Measurements from ENCODE around the gene KLHL17. TPM values are rescaled to one million over a fixed set of nuclear protein-coding genes. Genes with fewer than 3 reads are reported as not detected.

KLHL17 gene
- total RNA-seq, 3 donors from 2014 or later (not counting 1 experiment from before 2014, with no cell fraction given) = 17.8 to 33.5 (median 22.4) TPM

- intact Hi-C loops (cut with micrococcal nuclease) = no loop called here
- Mint-ChIP-seq H3K9me3 (no peaks in the 10 kb centered on the region), H3K4me3 (no peak overlapping the region), H3K36me3 (no peaks in the 10 kb centered on the region), H3K27ac (no peak overlapping the region), H3K27me3 (ENCODE audit: low read depth in 2 of 2) (peaks cover 8 to 26% of the 10 kb centered on the region in 2 donors), H3K4me1 (peaks cover 0 to 10% of the 10 kb centered on the region in 2 donors)
- ATAC-seq (no peak), DNase-seq (no peak)
- Histone ChIP-seq H3K36me3 (ENCODE audit: control insufficient read depth, insufficient read depth, low read length) (no peaks in the 10 kb centered on the region), H3K27me3 (ENCODE audit: control insufficient read depth, insufficient read depth, low read length) (peaks cover 31% of the 10 kb centered on the region), H3K4me1 (ENCODE audit: control insufficient read depth, insufficient read depth, low read length) (peaks cover 21% of the 10 kb centered on the region), H3K9me3 (ENCODE audit: control insufficient read depth, insufficient read depth, low read length) (no peaks in the 10 kb centered on the region), H3K27ac (ENCODE audit: low read length) (no peak overlapping the region), H3K4me3 (ENCODE audit: low read length) (no peak overlapping the region)
- WGBS (ENCODE audit: insufficient coverage) = 85% methylated on average over 29 of the region's 29 CpGs
- TF ChIP-seq CTCF (IDR thresholded peaks at IDR 0.05) = no peak
Observed at GRCh38 chr1:919271-919872, 41.0 kb upstream of the KLHL17 start.

DNA sequence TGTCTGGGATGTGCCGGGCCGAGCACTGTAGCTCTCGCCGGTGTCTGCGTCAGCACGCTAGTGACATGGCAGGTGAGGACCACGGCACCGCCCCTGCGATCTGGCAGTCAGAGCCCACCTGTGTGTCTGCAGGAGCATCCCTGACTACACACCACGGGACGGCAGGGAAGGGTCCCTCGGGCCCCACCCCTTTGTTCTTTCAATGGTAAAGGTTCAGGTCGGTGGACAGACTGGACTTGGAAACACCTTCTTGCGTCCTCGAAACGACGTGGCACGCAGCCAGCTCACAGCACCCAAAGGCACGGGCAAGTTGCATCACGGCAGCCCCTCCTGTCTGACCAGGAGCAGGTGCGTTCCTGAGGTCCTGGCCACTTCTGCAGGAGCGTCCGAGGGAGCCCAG is 40.4 kb upstream of the KLHL17 start:
- no peaks in the 10 kb centered on the region for H3K36me3 ChIP-seq (ENCODE audit: control insufficient read depth, insufficient read depth, low read length)
- intact Hi-C loops (cut with micrococcal nuclease) = no loop called here
- TF ChIP-seq CTCF (IDR thresholded peaks at IDR 0.05) = no peak
- Mint-ChIP-seq H3K36me3 (no peaks in the 10 kb centered on the region), H3K9me3 (no peaks in the 10 kb centered on the region), H3K27ac (no peak overlapping the region), H3K4me1 (peaks cover 0 to 10% of the 10 kb centered on the region in 2 donors), H3K4me3 (no peak overlapping the region), H3K27me3 (ENCODE audit: low read depth in 2 of 2) (peaks cover 8 to 25% of the 10 kb centered on the region in 2 donors)
- no peak overlapping the region for H3K27ac ChIP-seq (ENCODE audit: low read length)
- DNase-seq (no peak), ATAC-seq (no peak)
- H3K27me3 ChIP-seq (ENCODE audit: control insufficient read depth, insufficient read depth, low read length) = peaks cover 31% of the 10 kb centered on the region
- H3K4me3 ChIP-seq (ENCODE audit: low read length) = no peak overlapping the region
- 86% methylated on average over 23 of the region's 23 CpGs for WGBS (ENCODE audit: insufficient coverage)
- H3K4me1 ChIP-seq (ENCODE audit: control insufficient read depth, insufficient read depth, low read length) = peaks cover 25% of the 10 kb centered on the region
- no peaks in the 10 kb centered on the region for H3K9me3 ChIP-seq (ENCODE audit: control insufficient read depth, insufficient read depth, low read length)

GRCh38 chr1:920521-920920 is 39.9 kb upstream of the KLHL17 start:
- Histone ChIP-seq H3K4me3 (ENCODE audit: low read length) (no peak overlapping the region), H3K36me3 (ENCODE audit: control insufficient read depth, insufficient read depth, low read length) (no peaks in the 10 kb centered on the region), H3K9me3 (ENCODE audit: control insufficient read depth, insufficient read depth, low read length) (no peaks in the 10 kb centered on the region), H3K27me3 (ENCODE audit: control insufficient read depth, insufficient read depth, low read length) (peaks cover 31% of the 10 kb centered on the region), H3K4me1 (ENCODE audit: control insufficient read depth, insufficient read depth, low read length) (peaks cover 27% of the 10 kb centered on the region), H3K27ac (ENCODE audit: low read length) (no peak overlapping the region)
- DNase-seq = no peak
- 19% methylated on average over 12 of the region's 13 CpGs for WGBS (ENCODE audit: insufficient coverage)
- ATAC-seq = no peak
- Mint-ChIP-seq H3K27ac (no peak overlapping the region), H3K9me3 (no peaks in the 10 kb centered on the region), H3K4me1 (peaks cover 0 to 10% of the 10 kb centered on the region in 2 donors), H3K27me3 (ENCODE audit: low read depth in 2 of 2) (peaks cover 8 to 23% of the 10 kb centered on the region in 2 donors), H3K36me3 (no peaks in the 10 kb centered on the region), H3K4me3 (no peak overlapping the region)
- intact Hi-C loops (cut with micrococcal nuclease) = no loop called here
- TF ChIP-seq CTCF (IDR thresholded peaks at IDR 0.05) = no peak

All from natural killer cell (primary cell).